GM18858 (cell line): ENCODE data around the gene C1QTNF9.
"Not testable (repeated sequence)": the region's sequence is repeated elsewhere in the genome, so short reads cannot be mapped to it uniquely, and the experiment has no call there.

Source experiments
- ATAC-seq: cut with Tn5 transposase; IDR thresholded peaks from one replicate; pipeline ENCODE4 v1.9.1; 2021; ENCODE audit not compliant: unreplicated experiment

The C1QTNF9 gene, protein sequence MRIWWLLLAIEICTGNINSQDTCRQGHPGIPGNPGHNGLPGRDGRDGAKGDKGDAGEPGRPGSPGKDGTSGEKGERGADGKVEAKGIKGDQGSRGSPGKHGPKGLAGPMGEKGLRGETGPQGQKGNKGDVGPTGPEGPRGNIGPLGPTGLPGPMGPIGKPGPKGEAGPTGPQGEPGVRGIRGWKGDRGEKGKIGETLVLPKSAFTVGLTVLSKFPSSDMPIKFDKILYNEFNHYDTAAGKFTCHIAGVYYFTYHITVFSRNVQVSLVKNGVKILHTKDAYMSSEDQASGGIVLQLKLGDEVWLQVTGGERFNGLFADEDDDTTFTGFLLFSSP

DNA sequence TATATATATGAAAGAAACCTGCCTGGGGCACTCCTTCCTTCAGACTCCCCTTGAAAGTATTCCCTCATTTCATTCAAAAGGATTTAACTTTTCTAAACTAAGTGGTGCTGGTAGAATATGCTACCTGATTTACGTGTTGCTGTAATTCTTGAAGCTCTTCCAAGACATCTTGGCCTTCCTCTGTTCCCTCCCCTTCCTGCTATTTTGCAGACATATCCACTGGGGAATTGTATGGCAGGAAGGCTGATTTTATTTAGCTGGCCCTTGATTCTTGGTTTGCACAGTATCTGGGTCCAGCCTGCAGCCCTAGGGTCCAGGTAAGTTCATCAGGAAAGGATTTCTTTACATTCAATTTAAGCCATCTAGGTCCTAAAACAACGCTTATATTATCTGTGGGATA lies at the start of gene C1QTNF9:
C1QTNF9 (plus strand) TSS at position 281 of the 400 bp plus-strand sequence. CDS start 6,424 bp downstream, outside the sequence.
- not testable (repeated sequence) for ATAC-seq

DNA sequence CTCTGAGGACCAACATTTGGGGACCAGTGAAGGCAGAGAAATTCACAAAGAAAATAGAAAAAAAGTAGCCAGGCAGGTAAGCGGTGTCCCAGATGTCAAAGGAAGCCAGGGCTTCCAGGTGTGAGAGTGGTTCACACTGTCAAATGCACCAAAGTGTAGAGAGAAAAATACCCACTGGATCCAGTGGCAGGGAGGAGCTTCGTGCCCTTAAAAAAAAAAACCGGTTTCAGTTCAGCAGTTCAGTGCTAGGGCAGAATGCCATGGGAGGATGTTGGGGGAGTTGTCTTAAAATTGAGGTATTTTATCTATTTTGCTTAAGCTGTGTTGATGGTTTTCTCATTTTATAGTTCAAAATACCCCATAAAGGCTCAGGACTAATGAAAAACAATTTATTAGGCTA lies 47.8 kb upstream of the C1QTNF9 start:
- ATAC-seq, result no peak

DNA sequence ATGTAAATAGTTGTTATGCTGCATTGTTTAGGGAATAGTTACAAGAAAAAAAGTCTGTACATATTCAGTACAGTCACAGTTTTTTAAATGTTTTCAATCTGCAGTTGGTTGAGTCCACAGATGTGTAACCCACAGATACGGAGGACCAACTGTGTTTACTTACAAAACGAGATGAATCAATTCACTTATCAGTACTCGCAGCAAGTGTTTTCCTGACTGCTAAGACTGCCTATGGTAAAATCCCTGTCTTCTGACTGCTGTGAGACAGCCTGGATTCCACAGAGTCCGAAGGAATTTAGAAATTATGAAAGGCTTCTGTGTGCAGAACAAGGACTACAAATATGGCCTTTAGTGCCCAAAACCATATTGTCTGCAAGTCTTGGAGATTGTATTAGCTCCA lies 45.7 kb upstream of the C1QTNF9 start:
- ATAC-seq, result no peak

DNA sequence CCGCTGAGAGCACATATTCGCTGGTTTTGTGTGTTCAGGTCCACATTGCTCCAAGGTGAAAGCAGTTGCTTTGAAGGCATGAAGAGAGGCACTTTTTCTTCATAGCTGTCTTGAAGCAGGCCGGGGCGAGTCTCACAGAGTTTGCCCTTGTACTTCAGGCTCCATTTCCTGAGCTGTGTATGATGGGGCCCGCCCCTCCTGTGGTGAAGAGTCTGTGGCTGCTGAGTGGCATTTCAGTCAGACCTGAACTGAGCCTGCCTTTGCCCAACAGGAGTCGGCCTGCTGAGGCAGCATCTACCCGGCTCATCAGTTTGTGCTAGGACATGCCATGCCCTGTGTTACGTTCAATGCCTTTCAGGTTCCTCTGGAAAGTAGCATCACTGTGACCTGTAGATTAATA lies 44.4 kb upstream of the C1QTNF9 start:
- peak; percentile 35 for ATAC-seq

DNA sequence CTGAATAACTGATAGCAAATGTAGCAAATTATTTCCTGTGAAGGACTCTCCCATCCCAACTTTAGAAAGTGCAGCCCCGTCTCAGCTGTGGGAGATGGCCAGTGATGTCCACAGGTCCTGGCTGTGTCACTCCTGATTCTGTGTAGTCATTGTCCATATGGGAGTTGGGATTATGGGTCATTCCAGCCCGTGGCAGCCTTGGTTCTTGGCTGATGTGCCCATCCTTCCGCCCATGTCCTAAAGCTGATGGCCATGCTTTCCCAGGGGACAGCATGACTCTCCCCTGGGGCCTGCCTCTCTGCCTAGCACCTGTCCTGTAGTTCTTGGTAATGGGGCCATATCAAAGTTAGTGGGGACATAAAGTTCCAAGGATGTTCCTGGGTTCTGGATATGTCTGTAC lies 43.9 kb upstream of the C1QTNF9 start:
- no peak for ATAC-seq

DNA sequence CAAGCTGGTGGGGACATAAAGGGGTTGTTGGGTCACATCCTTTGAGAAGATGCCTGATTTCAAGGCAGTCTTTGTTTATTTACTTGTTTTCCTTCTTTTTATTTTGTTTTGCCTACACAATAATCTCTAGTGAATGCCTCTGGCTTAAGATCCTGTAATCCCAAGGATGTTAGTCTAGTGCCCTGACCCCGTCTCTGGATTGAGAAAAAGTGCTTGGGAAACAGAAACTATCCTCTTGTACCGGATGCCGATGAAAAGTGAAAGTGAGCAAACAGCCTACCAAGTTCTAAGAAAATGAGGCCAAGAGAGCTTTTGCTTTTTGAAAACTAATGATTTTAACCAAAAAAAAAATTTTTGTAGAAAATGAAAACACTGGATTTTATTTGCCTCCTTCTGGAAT lies 42.1 kb upstream of the C1QTNF9 start:
- no peak for ATAC-seq

DNA sequence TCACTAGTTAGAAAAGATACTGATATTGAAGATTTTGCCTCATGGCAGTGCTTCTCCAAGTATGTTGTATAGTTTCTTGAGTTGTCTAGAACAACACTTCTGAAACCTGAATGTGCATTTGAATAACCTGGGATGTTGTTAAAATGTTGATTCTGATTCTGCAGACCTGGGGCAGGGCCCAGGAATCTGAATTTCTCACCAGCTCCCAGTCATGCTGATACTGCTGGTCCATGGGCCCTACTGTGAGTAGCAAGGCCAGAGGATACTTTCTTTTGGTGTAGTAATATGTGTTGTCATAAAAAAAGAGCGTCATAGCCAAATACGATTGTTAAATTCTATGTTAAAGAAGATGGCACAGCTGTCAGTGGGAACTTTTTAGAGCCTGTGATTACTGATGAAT lies 41.6 kb upstream of the C1QTNF9 start:
- ATAC-seq, result no peak

DNA sequence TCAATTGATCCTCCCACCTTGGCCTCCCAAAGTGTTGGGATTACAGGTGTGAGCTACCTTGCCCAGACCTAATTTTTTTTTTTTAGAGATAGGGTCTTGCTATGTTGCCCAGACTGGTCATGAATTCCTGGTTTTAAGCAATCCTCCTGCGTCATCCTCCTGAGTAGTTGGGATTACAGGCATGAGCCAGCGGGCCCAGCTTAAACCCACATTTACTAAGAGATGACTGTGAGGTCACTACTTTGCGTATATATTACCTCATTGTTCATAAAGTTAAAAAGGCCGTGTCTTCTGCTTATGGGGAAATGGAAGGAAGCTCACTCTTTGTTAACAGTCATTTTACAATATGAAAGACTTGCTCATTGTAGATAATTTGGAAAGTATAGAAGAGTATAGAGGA lies 39.6 kb upstream of the C1QTNF9 start:
- ATAC-seq, result no peak

DNA sequence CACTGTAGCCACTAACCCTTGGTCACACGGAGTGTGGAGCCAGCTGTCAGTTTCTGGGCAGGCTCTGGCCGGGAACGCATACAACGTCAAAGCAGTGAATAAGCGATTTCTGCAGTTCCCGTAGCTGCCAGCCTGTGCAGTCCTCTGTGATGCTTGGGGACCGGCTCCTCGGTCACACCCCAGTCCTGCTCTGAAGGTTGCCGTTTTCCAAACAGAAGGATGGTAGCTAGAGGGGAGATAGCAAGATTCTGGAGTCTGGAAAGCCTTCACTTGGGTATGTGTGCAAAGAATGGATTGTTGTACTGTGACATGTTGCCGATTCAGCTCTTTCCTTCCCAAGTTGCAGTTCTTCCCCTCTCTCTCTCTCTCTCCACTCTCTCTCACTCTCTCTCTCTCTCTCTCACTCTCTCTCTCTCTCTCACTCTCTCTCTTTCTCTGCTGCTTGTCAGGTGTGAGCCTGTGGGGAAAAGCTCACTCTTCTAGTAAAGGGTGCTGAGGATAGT lies 38.7 kb upstream of the C1QTNF9 start:
- peak; percentile 41 for ATAC-seq

DNA sequence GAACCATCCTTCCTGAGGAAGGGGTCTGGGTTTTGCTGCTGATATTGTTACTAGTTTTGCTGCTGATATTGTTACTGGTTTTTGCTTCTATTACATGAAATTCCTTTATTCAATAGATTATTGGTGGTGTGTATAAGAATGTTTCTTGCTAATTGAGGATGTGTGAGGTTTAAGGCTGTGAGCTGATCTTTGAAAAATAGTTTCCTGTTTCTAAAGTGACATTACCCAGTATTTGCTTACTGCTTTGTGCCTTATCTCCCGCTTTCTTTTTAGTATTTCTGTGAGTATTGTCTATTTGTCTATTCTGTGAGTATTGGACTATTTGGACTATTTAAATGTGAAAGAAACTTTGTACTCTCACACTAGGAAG lies 38.2 kb upstream of the C1QTNF9 start:
- ATAC-seq, result no peak

DNA sequence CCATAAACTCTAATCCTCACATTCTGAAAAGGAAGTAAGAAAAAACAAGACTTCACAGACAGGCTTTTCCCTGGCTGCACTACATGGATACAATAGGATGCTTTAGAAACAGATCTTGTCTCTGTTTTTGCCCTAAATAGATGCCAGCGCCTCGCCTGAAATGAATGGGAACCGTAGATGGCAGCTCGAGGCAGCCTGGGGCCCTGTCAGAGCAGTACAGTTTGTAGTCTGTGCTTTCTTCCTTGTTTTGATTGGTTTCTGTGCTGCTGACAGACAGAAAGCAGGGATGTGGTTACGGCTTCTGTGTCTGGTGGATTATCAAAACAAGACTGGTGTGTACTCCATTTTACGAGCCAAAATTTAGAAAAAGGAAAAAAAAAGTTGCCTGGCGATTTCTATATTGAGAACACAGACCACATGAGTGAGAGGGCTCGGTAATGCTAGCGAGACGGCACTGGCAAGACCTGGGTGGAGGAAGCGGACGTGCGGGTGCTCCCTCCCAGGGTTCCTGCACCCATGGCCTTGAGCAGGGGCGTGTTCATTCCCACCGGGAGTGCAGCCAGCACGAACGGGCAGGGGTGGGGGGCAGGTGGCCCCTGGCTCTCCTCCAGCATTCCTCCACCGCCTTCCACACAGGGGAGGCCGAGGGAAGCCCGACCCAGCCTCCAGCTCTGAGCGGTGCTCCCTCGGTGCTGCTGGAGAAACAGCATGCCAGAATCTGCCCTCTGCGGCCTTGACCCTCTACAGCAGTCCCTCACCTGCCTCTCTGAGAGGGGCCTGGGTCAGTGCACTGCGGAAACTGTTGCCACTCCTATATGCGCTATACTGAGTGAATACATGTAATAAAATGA lies 37.6 kb upstream of the C1QTNF9 start:
- peak; percentile 36 for ATAC-seq

DNA sequence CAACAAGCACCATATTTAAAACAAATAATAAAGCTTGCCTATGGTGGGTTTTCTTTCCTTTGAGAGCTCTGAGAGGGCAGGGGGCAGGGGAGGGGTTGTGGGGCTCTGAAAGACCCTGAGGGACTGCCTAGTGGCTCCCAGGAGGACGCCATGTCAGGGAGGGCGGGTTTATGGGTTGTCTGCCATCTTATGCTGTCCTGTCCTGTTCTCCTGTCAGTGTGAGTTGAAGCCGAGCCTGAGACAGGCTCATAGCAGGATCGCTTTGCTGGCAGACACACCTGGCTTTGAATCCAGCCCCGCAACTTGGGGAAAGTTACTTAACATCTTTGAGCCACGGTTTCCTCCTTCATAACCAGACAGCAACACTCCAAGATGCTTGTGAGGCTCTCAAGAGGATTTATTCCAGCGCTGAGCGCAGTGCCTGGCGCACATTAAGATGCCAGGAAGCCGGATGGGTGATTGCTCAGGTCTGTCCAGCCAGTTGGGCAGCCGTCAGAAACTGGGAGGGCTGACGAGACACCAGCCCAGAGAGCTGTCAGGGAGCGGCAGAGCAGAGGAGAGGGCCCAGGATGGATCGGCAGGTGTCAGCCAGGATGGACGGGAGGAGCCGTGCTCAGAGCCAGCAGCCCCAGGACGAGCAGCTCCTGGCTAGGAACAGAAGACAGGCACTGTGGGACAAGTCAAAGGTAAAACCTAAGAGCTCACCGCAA lies 36.8 kb upstream of the C1QTNF9 start:
- no peak for ATAC-seq

DNA sequence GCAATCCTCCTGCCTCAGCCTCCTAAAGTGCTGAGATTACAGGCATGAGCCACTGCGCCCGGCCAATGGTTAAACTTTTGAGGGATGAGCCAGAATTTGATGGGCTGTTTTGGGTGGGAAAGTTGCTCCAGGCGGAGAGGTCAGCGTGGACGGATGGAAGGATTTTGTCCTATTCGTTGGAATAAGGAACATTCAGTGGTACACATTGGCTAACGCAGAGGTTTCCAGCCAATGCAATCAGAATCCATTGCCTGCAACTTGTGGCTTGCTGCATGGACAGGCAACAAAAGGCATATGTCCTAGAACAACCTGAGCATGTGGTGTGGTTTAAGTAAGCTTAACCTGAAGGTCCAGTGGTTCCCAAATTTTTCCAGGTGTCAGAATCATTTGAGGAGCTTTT lies 35.5 kb upstream of the C1QTNF9 start:
- no peak for ATAC-seq

DNA sequence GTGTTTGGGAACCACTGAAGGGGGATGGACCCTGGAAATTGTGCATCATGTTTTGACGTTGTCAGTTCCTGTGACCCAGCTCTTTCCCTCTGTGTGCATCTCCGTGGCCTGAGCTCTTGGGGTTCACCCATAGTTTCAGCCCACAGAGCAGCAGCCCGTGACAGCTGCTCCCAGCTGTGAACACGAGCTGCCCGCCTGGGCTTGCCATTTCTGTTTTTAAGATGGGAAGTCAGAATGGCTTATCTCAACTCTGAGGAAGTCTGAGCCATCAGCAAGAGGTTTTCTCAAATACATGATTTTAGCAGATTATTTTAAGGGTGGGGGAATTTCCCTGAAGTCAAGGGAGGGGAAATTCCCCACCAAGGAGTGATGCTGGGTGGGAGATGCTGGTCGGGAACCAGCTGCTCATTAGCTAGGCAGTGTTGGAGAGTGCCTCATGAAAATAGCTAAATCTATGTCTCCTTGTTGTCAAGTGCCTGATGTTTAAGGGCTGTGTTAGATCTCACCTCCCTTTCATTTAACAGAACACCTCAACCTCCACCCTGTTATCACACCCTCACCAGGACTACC lies 34.8 kb upstream of the C1QTNF9 start:
- peak; percentile 57 for ATAC-seq

DNA sequence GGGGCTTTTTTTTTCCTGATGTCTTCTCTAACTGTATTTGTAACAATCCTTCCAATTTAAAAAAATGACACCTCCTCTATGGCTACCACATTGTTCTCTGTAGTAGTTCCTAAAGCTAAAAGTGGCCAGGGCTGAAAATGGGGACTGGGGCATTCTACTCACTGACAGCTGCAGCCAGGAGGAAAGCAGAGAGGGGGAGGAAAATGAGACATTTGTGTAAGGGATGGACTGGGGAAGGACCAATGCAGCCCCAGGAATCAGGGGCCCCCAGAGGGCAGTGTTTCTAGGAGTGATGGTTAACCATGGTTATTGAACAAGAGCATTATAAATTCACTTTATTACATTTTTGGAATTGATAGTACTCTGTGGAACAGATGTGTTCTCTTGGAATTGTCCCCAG lies 34.3 kb upstream of the C1QTNF9 start:
- no peak for ATAC-seq

DNA sequence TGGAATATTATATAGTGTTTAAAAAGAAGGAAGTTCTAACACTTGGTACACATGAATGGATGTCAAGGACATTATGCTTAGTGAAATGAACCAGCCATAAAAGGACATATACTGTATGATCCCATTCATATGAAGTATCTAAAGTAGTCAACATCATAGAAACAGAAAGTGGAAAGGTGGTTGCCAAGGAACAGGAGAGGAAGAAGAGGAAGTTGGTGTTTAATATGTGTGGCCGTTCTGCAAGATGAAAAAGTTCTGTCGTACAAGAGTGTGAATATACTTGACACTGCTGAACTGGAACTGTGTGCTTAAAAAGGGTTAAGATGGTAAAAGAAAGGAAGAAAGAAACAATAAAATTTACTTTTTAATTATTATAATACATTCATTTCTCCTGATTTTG lies 33.1 kb upstream of the C1QTNF9 start:
- peak; percentile 29 for ATAC-seq

DNA sequence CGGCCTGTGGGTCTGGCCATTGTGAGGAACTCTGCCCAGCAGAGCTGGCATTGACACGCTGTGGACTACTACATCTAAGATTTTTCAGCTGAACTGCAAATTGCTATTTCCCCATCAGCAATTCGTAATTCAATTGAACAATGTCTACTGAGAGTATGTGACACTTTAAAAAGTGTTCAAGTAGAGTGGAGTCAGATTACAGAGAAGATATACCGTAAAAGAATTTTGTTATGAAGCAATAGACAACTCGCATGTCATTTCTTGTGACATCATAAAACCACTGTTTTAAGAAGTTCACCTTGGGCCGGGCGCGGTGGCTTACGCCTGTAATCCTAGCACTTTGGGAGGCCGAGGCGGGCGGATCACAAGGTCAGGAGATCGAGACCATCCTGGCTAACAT lies 32.5 kb upstream of the C1QTNF9 start:
- ATAC-seq, result no peak

DNA sequence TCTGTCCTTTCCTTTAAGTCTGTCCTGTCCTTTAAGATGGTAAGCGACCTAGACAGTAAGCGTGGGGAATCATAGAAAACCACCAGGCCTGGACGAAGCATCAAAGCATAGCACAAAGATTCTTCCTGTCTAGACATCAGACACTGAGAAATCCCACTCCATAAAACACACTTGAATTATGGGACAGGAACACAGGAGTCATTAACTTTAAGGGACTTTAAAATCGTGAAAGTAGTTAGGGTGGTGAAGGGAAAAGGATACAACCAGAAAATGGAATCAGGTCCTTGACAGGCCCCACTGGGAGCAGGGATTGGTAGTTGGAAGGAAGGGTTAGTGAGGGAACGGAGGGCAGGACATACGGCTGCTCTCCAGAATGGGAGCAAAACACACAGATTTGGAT lies 31.6 kb upstream of the C1QTNF9 start:
- ATAC-seq, result no peak

DNA sequence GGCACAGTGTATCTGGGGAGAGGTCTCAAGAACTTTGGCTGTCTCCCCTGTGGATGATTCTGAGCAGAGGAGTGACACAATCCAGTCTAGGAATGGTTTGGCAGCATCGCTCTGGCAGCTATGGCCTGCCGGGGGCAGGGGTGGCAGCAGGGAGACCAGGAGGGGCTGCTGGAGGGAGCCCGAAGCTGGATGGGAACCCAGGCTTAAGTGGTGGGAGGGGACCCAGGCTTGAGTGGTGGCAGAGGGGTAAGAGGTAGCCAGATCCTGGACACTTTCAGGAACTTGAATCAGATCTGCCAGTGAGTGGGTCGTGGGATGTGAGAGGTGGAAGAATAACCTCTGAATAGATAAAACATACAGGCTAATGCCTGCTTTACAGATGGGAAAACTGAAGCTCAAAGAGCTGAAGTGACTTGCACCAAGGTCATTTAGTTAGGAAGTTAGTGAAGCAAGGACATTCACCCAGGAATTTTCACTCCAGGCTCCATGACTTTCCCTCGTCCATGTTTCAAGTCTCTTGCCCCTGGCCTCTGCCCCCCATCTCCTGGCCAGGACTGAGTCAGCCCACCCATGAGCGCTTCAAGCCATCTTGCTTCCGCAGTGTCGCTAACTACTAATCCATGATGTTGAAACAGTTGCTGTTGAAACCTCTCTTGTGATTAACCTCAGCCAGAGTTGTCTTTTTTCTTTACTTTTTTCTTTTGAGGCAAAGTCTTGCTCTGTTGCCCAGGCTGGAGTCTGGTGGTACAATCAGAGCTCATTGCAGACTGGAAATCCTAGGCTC lies 29.9 kb upstream of the C1QTNF9 start:
- no peak for ATAC-seq

DNA sequence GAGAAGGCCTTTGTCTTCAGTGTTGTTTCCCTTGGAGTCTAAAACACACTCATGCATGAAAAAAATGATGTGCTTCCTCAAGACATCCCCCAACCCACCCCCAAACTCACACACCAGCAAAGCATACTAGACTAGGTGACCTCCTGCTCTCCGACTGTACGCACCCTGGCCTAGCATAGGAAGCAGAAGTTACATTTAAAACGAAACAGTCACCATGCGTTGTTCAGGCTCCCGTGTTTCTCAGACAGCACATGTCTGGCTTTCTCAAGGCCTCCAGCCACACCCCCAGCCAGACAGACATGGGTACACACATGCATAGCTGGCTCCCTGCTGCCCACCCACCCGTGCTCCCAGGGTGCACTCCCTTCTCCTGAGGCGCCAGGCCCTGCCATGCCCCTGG lies 28.7 kb upstream of the C1QTNF9 start:
- no peak for ATAC-seq
